K562 (cell line): ENCODE data around the gene TNIK. TPM values are rescaled to one million over a fixed set of nuclear protein-coding genes. Genes with fewer than 3 reads are reported as not detected.

Experiments used
- EZH2 ChIP-seq: IDR thresholded peaks from 2 replicates; pipeline ENCODE4 v1.6.1; 2012; ENCODE audit warnings: low read depth, mild to moderate bottlenecking, inconsistent platforms, low read length, borderline replicate concordance
- JUND ChIP-seq, 2 experiments: IDR thresholded peaks; 2 replicates in 1 of 2; 3 replicates in 1 of 2; pipeline ENCODE4 v1.6.1; 2011; ENCODE audit warnings: borderline replicate concordance in 2 of 2, low read depth in 2 of 2, low read length in 2 of 2, improper control_type of control experiment in 1 of 2, missing biosample characterization in 1 of 2, missing genetic modification characterization in 1 of 2, missing genetic modification reagents in 1 of 2
- KDM1A ChIP-seq, 2 experiments: fragments of 450-650 bp; IDR thresholded peaks; 2 replicates each; pipeline ENCODE4 v1.6.1; 2016; ENCODE audit warnings: mild to moderate bottlenecking in 2 of 2
- MYNN ChIP-seq, 2 experiments: sonication (generic); formaldehyde crosslinking in 1 of 2; IDR thresholded peaks; 2 replicates each; pipeline versions ENCODE4 v1.5.0 to v1.6.1; 2016 to 2020; ENCODE audit warnings: antibody characterized with exemption in 1 of 2, missing genetic modification reagents in 1 of 2
- PHB ChIP-seq: fragments of 250-450 bp; sonication (Bioruptor Pico); IDR thresholded peaks from 2 replicates; pipeline ENCODE4 v1.5.0; 2021
- SREBF1 ChIP-seq: fragments of 150-350 bp; IDR thresholded peaks from 2 replicates; pipeline ENCODE4 v1.6.1; 2014; ENCODE audit warnings: antibody characterized with exemption, low read depth, low read length, borderline replicate concordance
- TEAD4 ChIP-seq, 2 experiments: sonication (generic) in 1 of 2; formaldehyde crosslinking in 1 of 2; IDR thresholded peaks; 2 replicates each; pipeline versions ENCODE4 v1.6.1 to v1.8.0; 2012 to 2022; ENCODE audit warnings: borderline replicate concordance in 1 of 2, inconsistent platforms in 1 of 2, low read length in 1 of 2, mild to moderate bottlenecking in 1 of 2, missing genetic modification reagents in 1 of 2
- U2AF1 ChIP-seq: fragments of 200-400 bp; formaldehyde crosslinking; optimal IDR thresholded peaks from 2 replicates; pipeline ENCODE3; 2017; ENCODE audit warnings: mild to moderate bottlenecking, low read depth, low read length, moderate library complexity
- ZNF324 ChIP-seq: fragments of 250-450 bp; sonication (Bioruptor Pico); IDR thresholded peaks from 2 replicates; pipeline ENCODE4 v1.4.0; 2020; ENCODE audit warnings: mild to moderate bottlenecking
- polyA plus RNA-seq, 8 experiments: library from polyadenylated mRNA; depleted of rRNA in 4 of 8; stranded (reverse) in 5 of 8; unstranded in 3 of 8; fragments of >200 nt; fragmentation: Nextera tagmentation in 2 of 8; fragmentation: Illumina TruSeq in 1 of 8; extraction: Ambion mirVana in 2 of 8; extraction: Trizol in 1 of 8; gene quantifications; 2 replicates each; pipeline versions ENCODE4 v1.2.1 to v1.2.3, GENCODE V29; 2011 to 2014; ENCODE audit warnings: inconsistent platforms in 1 of 8, missing spikeins in 1 of 8
- total RNA-seq, 7 experiments: library from RNA; depleted of rRNA in 6 of 7; stranded (reverse); fragments of >200 nt in 6 of 7; fragmentation: Illumina TruSeq in 2 of 7; extraction: Trizol in 2 of 7; gene quantifications; 2 replicates each; pipeline versions ENCODE4 v1.2.1 to v1.2.3, GENCODE V29; 2011 to 2021; ENCODE audit warnings: low replicate concordance in 1 of 7
- TF ChIP-seq, protein P1 (sequence below): fragments of 150-350 bp; IDR thresholded peaks from 2 replicates; pipeline ENCODE4 v1.6.1; 2014; ENCODE audit warnings: low read depth, mild to moderate bottlenecking, low read length, borderline replicate concordance
- TF ChIP-seq, protein P2 (sequence below), 2 experiments: fragments of 450-650 bp in 1 of 2; sonication (generic) in 1 of 2; formaldehyde crosslinking; conservative IDR thresholded peaks; 2 replicates each; pipeline versions ENCODE4 v1.4.0 to v1.8.1; 2020 to 2022; ENCODE audit warnings: mild to moderate bottlenecking in 1 of 2, missing genetic modification reagents in 1 of 2
- TF ChIP-seq, protein P3 (sequence below): fragments of 450-650 bp; IDR thresholded peaks from 2 replicates; pipeline ENCODE4 v1.6.1; 2016
- TF ChIP-seq, protein P4 (sequence below): fragments of 450-650 bp; IDR thresholded peaks from 2 replicates; pipeline ENCODE4 v1.6.1; 2016; ENCODE audit warnings: low read depth, mild to moderate bottlenecking, moderate library complexity
- TF ChIP-seq, protein P5 (sequence below): sonication (generic); formaldehyde crosslinking; IDR thresholded peaks from 2 replicates; pipeline ENCODE4 v1.8.0; 2022; ENCODE audit warnings: missing genetic modification reagents, mild to moderate bottlenecking, borderline replicate concordance

The TNIK gene
- total and polyA plus RNA-seq, 9 of the 15 experiments (the other 6 are each of a cell fraction or from before 2014, with no cell fraction given) = 6.6 to 39.0 (median 24.7) TPM

DNA sequence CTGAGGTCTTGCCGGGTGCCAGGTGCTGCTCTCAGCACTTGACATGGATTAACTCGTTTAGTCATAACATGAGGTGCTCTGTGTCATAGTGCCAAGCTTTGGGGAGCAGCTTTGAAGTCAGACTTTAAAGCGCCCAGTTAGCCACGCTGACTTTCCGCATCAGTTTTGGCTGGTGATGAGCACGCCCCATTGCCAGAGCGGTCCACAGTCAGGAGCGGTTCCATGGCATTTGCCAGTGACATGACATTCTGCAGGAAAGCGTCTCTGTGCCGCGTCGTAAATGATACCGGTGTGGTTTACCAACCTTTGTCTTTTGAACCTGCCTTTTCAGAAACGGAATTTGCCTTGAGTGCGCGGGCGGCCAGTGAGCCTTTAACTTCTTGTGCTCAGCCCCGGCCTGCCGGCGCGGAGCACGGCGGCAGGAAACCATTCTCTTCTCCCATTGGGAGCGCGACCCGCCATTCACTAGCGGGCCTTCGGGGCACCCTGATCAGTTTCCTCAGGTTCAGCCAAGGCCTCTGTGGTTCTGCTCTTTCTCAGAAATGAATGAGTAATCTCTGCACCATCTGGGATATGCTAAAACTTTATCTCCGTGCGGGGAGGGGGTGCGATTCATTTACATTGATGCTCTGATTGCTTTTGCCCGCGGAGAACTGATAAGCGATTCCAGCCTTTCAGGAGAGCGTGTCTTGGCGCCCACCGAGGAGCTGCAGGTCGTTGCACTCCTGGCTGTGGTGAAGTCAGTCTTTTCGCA lies 432.0 kb downstream of the TNIK start (continued):
- TF ChIP-seq, protein P1, sequence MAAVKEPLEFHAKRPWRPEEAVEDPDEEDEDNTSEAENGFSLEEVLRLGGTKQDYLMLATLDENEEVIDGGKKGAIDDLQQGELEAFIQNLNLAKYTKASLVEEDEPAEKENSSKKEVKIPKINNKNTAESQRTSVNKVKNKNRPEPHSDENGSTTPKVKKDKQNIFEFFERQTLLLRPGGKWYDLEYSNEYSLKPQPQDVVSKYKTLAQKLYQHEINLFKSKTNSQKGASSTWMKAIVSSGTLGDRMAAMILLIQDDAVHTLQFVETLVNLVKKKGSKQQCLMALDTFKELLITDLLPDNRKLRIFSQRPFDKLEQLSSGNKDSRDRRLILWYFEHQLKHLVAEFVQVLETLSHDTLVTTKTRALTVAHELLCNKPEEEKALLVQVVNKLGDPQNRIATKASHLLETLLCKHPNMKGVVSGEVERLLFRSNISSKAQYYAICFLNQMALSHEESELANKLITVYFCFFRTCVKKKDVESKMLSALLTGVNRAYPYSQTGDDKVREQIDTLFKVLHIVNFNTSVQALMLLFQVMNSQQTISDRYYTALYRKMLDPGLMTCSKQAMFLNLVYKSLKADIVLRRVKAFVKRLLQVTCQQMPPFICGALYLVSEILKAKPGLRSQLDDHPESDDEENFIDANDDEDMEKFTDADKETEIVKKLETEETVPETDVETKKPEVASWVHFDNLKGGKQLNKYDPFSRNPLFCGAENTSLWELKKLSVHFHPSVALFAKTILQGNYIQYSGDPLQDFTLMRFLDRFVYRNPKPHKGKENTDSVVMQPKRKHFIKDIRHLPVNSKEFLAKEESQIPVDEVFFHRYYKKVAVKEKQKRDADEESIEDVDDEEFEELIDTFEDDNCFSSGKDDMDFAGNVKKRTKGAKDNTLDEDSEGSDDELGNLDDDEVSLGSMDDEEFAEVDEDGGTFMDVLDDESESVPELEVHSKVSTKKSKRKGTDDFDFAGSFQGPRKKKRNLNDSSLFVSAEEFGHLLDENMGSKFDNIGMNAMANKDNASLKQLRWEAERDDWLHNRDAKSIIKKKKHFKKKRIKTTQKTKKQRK = no peak
- 0 out of 2 replicates have a peak, but pooled peaks have one; percentile 70 for TF ChIP-seq EZH2
- TF ChIP-seq U2AF1 = no peak
- no peak for TF ChIP-seq SREBF1
- peak; percentile 13 to 42; a peak in 1 of 4 replicates for TF ChIP-seq KDM1A (IDR thresholded peaks at IDR 0.05)
- TF ChIP-seq, protein P2, sequence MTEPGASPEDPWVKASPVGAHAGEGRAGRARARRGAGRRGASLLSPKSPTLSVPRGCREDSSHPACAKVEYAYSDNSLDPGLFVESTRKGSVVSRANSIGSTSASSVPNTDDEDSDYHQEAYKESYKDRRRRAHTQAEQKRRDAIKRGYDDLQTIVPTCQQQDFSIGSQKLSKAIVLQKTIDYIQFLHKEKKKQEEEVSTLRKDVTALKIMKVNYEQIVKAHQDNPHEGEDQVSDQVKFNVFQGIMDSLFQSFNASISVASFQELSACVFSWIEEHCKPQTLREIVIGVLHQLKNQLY (CRISPR knock-in tag; conservative IDR thresholded peaks at IDR 0.05) = no peak
- TF ChIP-seq, protein P3, sequence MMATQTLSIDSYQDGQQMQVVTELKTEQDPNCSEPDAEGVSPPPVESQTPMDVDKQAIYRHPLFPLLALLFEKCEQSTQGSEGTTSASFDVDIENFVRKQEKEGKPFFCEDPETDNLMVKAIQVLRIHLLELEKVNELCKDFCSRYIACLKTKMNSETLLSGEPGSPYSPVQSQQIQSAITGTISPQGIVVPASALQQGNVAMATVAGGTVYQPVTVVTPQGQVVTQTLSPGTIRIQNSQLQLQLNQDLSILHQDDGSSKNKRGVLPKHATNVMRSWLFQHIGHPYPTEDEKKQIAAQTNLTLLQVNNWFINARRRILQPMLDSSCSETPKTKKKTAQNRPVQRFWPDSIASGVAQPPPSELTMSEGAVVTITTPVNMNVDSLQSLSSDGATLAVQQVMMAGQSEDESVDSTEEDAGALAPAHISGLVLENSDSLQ = peak; percentile 85
- TF ChIP-seq ZNF324 (CRISPR knock-in tag) = no peak
- no peak for TF ChIP-seq PHB (CRISPR knock-in tag)
- TF ChIP-seq TEAD4 (IDR thresholded peaks at IDR 0.05; ENCODE audit: low read length) = peak; percentile 35; the same call in 1 of the 2 replicates
- no peak for TF ChIP-seq TEAD4 (CRISPR knock-in tag; IDR thresholded peaks at IDR 0.05; ENCODE audit: borderline replicate concordance)
- TF ChIP-seq, protein P4, sequence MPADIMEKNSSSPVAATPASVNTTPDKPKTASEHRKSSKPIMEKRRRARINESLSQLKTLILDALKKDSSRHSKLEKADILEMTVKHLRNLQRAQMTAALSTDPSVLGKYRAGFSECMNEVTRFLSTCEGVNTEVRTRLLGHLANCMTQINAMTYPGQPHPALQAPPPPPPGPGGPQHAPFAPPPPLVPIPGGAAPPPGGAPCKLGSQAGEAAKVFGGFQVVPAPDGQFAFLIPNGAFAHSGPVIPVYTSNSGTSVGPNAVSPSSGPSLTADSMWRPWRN = peak; percentile 61; the same call in 1 of the 2 replicates
- TF ChIP-seq, protein P5, sequence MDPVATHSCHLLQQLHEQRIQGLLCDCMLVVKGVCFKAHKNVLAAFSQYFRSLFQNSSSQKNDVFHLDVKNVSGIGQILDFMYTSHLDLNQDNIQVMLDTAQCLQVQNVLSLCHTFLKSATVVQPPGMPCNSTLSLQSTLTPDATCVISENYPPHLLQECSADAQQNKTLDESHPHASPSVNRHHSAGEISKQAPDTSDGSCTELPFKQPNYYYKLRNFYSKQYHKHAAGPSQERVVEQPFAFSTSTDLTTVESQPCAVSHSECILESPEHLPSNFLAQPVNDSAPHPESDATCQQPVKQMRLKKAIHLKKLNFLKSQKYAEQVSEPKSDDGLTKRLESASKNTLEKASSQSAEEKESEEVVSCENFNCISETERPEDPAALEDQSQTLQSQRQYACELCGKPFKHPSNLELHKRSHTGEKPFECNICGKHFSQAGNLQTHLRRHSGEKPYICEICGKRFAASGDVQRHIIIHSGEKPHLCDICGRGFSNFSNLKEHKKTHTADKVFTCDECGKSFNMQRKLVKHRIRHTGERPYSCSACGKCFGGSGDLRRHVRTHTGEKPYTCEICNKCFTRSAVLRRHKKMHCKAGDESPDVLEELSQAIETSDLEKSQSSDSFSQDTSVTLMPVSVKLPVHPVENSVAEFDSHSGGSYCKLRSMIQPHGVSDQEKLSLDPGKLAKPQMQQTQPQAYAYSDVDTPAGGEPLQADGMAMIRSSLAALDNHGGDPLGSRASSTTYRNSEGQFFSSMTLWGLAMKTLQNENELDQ = no peak
- 0 out of 2 replicates have a peak, but pooled peaks have one; percentile 11 for TF ChIP-seq JUND (IDR thresholded peaks at IDR 0.05; ENCODE audit: borderline replicate concordance, low read depth, low read length)
- TF ChIP-seq JUND (tag; IDR thresholded peaks at IDR 0.05; ENCODE audit: borderline replicate concordance, low read depth, low read length) = no peak; the same call in 2 of the 3 replicates
- no peak for TF ChIP-seq MYNN (IDR thresholded peaks at IDR 0.05)
- no peak for TF ChIP-seq MYNN (CRISPR knock-in tag; IDR thresholded peaks at IDR 0.05)
- TF ChIP-seq, all 486 proteins: peak for 13
